Smooth muscle cell (in vitro differentiated cells): ENCODE measurements around the gene KIF1A. TPM values are rescaled to one million over a fixed set of nuclear protein-coding genes. Genes with fewer than 3 reads are reported as not detected.

Source experiments
- DNase-seq: peaks from one replicate; lab custom pipeline; 2025; ENCODE audit not compliant: unreplicated experiment; lab: John Stamatoyannopoulos, UW
- H2AFZ ChIP-seq: fragments of 200-600 bp; sonication (generic); 2 replicates; pipeline ENCODE4 v1.6.0; 2016; ENCODE audit warnings: antibody characterized with exemption, low read depth, mild to moderate bottlenecking
- H3F3A ChIP-seq: fragments of 200-600 bp; sonication (generic); 2 replicates; pipeline ENCODE4 v1.6.0; 2017; ENCODE audit warnings: antibody characterized with exemption, low read depth
- H3K27ac ChIP-seq: fragments of 200-600 bp; sonication (generic); 2 replicates; pipeline ENCODE4 v1.5.1; 2016; ENCODE audit warnings: low read depth, mild to moderate bottlenecking
- H3K27me3 ChIP-seq: fragments of 200-600 bp; sonication (generic); 2 replicates; pipeline ENCODE4 v1.6.1; 2016; ENCODE audit warnings: low read depth, mild to moderate bottlenecking
- H3K36me3 ChIP-seq: fragments of 200-600 bp; sonication (generic); 2 replicates; pipeline ENCODE4 v1.5.1; 2016; ENCODE audit warnings: low read depth
- H3K4me1 ChIP-seq: fragments of 200-600 bp; sonication (generic); 2 replicates; pipeline ENCODE4 v1.5.1; 2016; ENCODE audit warnings: low read depth
- H3K4me2 ChIP-seq: fragments of 200-600 bp; sonication (generic); 2 replicates; pipeline ENCODE4 v1.6.0; 2016; ENCODE audit warnings: mild to moderate bottlenecking
- H3K4me3 ChIP-seq: fragments of 200-600 bp; sonication (generic); 2 replicates; pipeline ENCODE4 v1.5.1; 2016; ENCODE audit warnings: mild to moderate bottlenecking
- H3K79me2 ChIP-seq: fragments of 200-600 bp; sonication (generic); 2 replicates; pipeline ENCODE4 v1.6.0; 2016; ENCODE audit warnings: low read depth, mild to moderate bottlenecking
- H3K9ac ChIP-seq: fragments of 200-600 bp; sonication (generic); 2 replicates; pipeline ENCODE4 v1.6.0; 2016; ENCODE audit warnings: low read depth
- H3K9me3 ChIP-seq: fragments of 200-600 bp; sonication (generic); replicated peaks from 2 replicates; pipeline ENCODE4 v1.5.1; 2016; ENCODE audit warnings: low read depth
- H4K20me1 ChIP-seq: fragments of 200-600 bp; sonication (generic); 2 replicates; pipeline ENCODE4 v1.6.0; 2016; ENCODE audit warnings: low read depth
- CTCF ChIP-seq: fragments of 200-600 bp; sonication (generic); IDR thresholded peaks from 2 replicates; pipeline ENCODE4 v1.5.1; 2017; ENCODE audit warnings: borderline replicate concordance, mild to moderate bottlenecking, antibody characterized with exemption; ENCODE audit not compliant: insufficient read depth, poor library complexity, severe bottlenecking
- WGBS: methylation state at CpG from one replicate; pipeline ENCODE4 v1.1.7; 2016; ENCODE audit warnings: low lambda C conversion rate; 5-methylcytosine and 5-hydroxymethylcytosine counted together
- polyA plus RNA-seq: library from polyadenylated mRNA; unstranded; fragments of >200 nt; fragmentation: Nextera tagmentation; extraction: Ambion mirVana; gene quantifications from 2 replicates; pipeline ENCODE4 v1.2.1, GENCODE V29; 2016
- total RNA-seq: library from RNA; depleted of rRNA; stranded (reverse); fragments of >200 nt; gene quantifications from 2 replicates; pipeline ENCODE4 v1.2.3, GENCODE V29; 2014

Gene KIF1A
- total and polyA plus RNA-seq, 2 experiments from 2014 or later, result 4.6 to 8.4 TPM

- WGBS, result 94% methylated on average over 21 of the region's 21 CpGs
- no peaks in the 10 kb centered on the region for H4K20me1 ChIP-seq
- H3K27ac ChIP-seq, result no peak overlapping the region
- H3K4me3 ChIP-seq, result no peak overlapping the region
- H2AFZ ChIP-seq, result no peak overlapping the region
- no peaks in the 10 kb centered on the region for H3F3A ChIP-seq
- TF ChIP-seq CTCF, result no peak
- no peak overlapping the region for H3K9ac ChIP-seq
- no peaks in the 10 kb centered on the region for H3K79me2 ChIP-seq
- peaks cover 7% of the 10 kb centered on the region for H3K4me1 ChIP-seq
- no peak overlapping the region for H3K4me2 ChIP-seq
- no peaks in the 10 kb centered on the region for H3K27me3 ChIP-seq
- no peaks in the 10 kb centered on the region for H3K9me3 ChIP-seq
- no peaks in the 10 kb centered on the region for H3K36me3 ChIP-seq
- DNase-seq, result no peak
Measured at GRCh38 chr2:240795916-240796510, 24.0 kb downstream of the KIF1A start.

- H3K27ac ChIP-seq, result no peak overlapping the region
- no peaks in the 10 kb centered on the region for H3K79me2 ChIP-seq
- no peak overlapping the region for H3K4me2 ChIP-seq
- 96% methylated on average over 11 of the region's 11 CpGs for WGBS
- no peaks in the 10 kb centered on the region for H3K9me3 ChIP-seq
- H3K4me1 ChIP-seq, result peaks cover 7% of the 10 kb centered on the region
- no peak overlapping the region for H3K4me3 ChIP-seq
- no peaks in the 10 kb centered on the region for H3K36me3 ChIP-seq
- no peak for DNase-seq
- no peaks in the 10 kb centered on the region for H4K20me1 ChIP-seq
- H3K9ac ChIP-seq, result no peak overlapping the region
- H3K27me3 ChIP-seq, result no peaks in the 10 kb centered on the region
- no peaks in the 10 kb centered on the region for H3F3A ChIP-seq
- no peak overlapping the region for H2AFZ ChIP-seq
- TF ChIP-seq CTCF, result no peak
Measured at GRCh38 chr2:240795454-240795853, 24.6 kb downstream of the KIF1A start.

GRCh38 chr2:240794178-240794721 is 25.8 kb downstream of the KIF1A start:
- no peaks in the 10 kb centered on the region for H3K79me2 ChIP-seq
- H3K4me1 ChIP-seq, result peaks cover 7% of the 10 kb centered on the region
- no peak overlapping the region for H3K4me2 ChIP-seq
- 88% methylated on average over 17 of the region's 17 CpGs for WGBS
- no peak for DNase-seq
- H3F3A ChIP-seq, result no peaks in the 10 kb centered on the region
- no peaks in the 10 kb centered on the region for H3K36me3 ChIP-seq
- no peak overlapping the region for H2AFZ ChIP-seq
- no peak for TF ChIP-seq CTCF
- H4K20me1 ChIP-seq, result no peaks in the 10 kb centered on the region
- H3K4me3 ChIP-seq, result no peak overlapping the region
- H3K9me3 ChIP-seq, result no peaks in the 10 kb centered on the region
- no peaks in the 10 kb centered on the region for H3K27me3 ChIP-seq
- no peak overlapping the region for H3K9ac ChIP-seq
- no peak overlapping the region for H3K27ac ChIP-seq
